Measurements from ENCODE around the gene PLCG1. TPM values are rescaled to one million over a fixed set of nuclear protein-coding genes. Genes with fewer than 3 reads are reported as not detected.

Gene PLCG1
- total RNA-seq, 2 experiments from 2014 or later, result 156 to 162 TPM

GRCh38 chr20:41183831-41184230, 46.5 kb downstream of the PLCG1 start:
- peaks cover 4% of the 10 kb centered on the region for H3K36me3 Mint-ChIP-seq
- H3K27me3 Mint-ChIP-seq, result no peaks in the 10 kb centered on the region
- DNase-seq, result no peak
- no peak overlapping the region for H3K4me3 Mint-ChIP-seq
- H3K9me3 Mint-ChIP-seq, result peaks cover 1% of the 10 kb centered on the region
- H3K27ac Mint-ChIP-seq, result no peak overlapping the region
- peaks cover 11% of the 10 kb centered on the region for H3K4me1 Mint-ChIP-seq

GRCh38 chr20:41185013-41185757, 47.8 kb downstream of the PLCG1 start:
- peaks cover 5% of the 10 kb centered on the region for H3K4me1 Mint-ChIP-seq
- no peaks in the 10 kb centered on the region for H3K27me3 Mint-ChIP-seq
- peaks cover 1% of the 10 kb centered on the region for H3K9me3 Mint-ChIP-seq
- no peak for DNase-seq
- H3K4me3 Mint-ChIP-seq, result no peak overlapping the region
- H3K36me3 Mint-ChIP-seq, result peaks cover 2% of the 10 kb centered on the region
- no peak overlapping the region for H3K27ac Mint-ChIP-seq

GRCh38 chr20:41187668-41188067, 50.3 kb downstream of the PLCG1 start:
- Mint-ChIP-seq H3K9me3 (peaks cover 13% of the 10 kb centered on the region), H3K27me3 (no peaks in the 10 kb centered on the region)

GRCh38 chr20:41191562-41192500, 54.5 kb downstream of the PLCG1 start:
- Mint-ChIP-seq H3K9me3 (peaks cover 16% of the 10 kb centered on the region), H3K27ac (no peak overlapping the region), H3K4me1 (peaks cover 18% of the 10 kb centered on the region), H3K4me3 (no peak overlapping the region), H3K36me3 (peaks cover 29% of the 10 kb centered on the region), H3K27me3 (no peaks in the 10 kb centered on the region)
- DNase-seq, result no peak

More at GRCh38 chr20:41187668-41188067, 50.3 kb downstream of the PLCG1 start:
- Mint-ChIP-seq H3K36me3 (peaks cover 14% of the 10 kb centered on the region), H3K4me3 (no peak overlapping the region), H3K27ac (no peak overlapping the region), H3K4me1 (no peaks in the 10 kb centered on the region)
- DNase-seq, result no peak

- Mint-ChIP-seq H3K4me1 (peaks cover 19% of the 10 kb centered on the region), H3K4me3 (no peak overlapping the region), H3K27me3 (no peaks in the 10 kb centered on the region), H3K27ac (no peak overlapping the region), H3K9me3 (peaks cover 15% of the 10 kb centered on the region), H3K36me3 (peaks cover 29% of the 10 kb centered on the region)
- DNase-seq, result no peak
These were observed 55.2 kb downstream of the PLCG1 start for GRCh38 chr20:41192575-41192974.

GRCh38 chr20:41196653-41197225, 59.4 kb downstream of the PLCG1 start:
- Mint-ChIP-seq H3K27me3 (no peaks in the 10 kb centered on the region), H3K9me3 (peaks cover 12% of the 10 kb centered on the region), H3K4me3 (no peak overlapping the region), H3K36me3 (peaks cover 46% of the 10 kb centered on the region), H3K4me1 (peaks cover 19% of the 10 kb centered on the region), H3K27ac (no peak overlapping the region)
- DNase-seq, result no peak

- Mint-ChIP-seq H3K36me3 (peaks cover 48% of the 10 kb centered on the region), H3K4me1 (peaks cover 19% of the 10 kb centered on the region), H3K27me3 (no peaks in the 10 kb centered on the region), H3K27ac (no peak overlapping the region), H3K9me3 (peaks cover 8% of the 10 kb centered on the region), H3K4me3 (no peak overlapping the region)
- DNase-seq, result no peak
These were observed 61.1 kb downstream of the PLCG1 start for GRCh38 chr20:41198443-41198842.

GRCh38 chr20:41200446-41201202, 63.3 kb downstream of the PLCG1 start:
- Mint-ChIP-seq H3K27me3 (no peaks in the 10 kb centered on the region), H3K36me3 (peaks cover 47% of the 10 kb centered on the region), H3K27ac (no peak overlapping the region), H3K4me3 (no peak overlapping the region), H3K9me3 (peaks cover 8% of the 10 kb centered on the region), H3K4me1 (peaks cover 9% of the 10 kb centered on the region)
- no peak for DNase-seq

GRCh38 chr20:41201760-41202159, 64.4 kb downstream of the PLCG1 start:
- Mint-ChIP-seq H3K27ac (no peak overlapping the region), H3K36me3 (peaks cover 46% of the 10 kb centered on the region), H3K4me1 (peaks cover 1% of the 10 kb centered on the region), H3K9me3 (peaks cover 8% of the 10 kb centered on the region), H3K4me3 (no peak overlapping the region), H3K27me3 (no peaks in the 10 kb centered on the region)
- no peak for DNase-seq

- H3K36me3 Mint-ChIP-seq, result peaks cover 46% of the 10 kb centered on the region
- no peak overlapping the region for H3K27ac Mint-ChIP-seq
- peaks cover 1% of the 10 kb centered on the region for H3K4me1 Mint-ChIP-seq
- H3K9me3 Mint-ChIP-seq, result peaks cover 8% of the 10 kb centered on the region
- H3K27me3 Mint-ChIP-seq, result no peaks in the 10 kb centered on the region
- no peak for DNase-seq
- no peak overlapping the region for H3K4me3 Mint-ChIP-seq
These were observed 65.1 kb downstream of the PLCG1 start for GRCh38 chr20:41202426-41202825.

GRCh38 chr20:41203660-41204059, 66.3 kb downstream of the PLCG1 start:
- no peak overlapping the region for H3K27ac Mint-ChIP-seq
- H3K4me1 Mint-ChIP-seq, result peaks cover 1% of the 10 kb centered on the region
- H3K9me3 Mint-ChIP-seq, result peaks cover 6% of the 10 kb centered on the region
- H3K27me3 Mint-ChIP-seq, result no peaks in the 10 kb centered on the region
- peaks cover 42% of the 10 kb centered on the region for H3K36me3 Mint-ChIP-seq
- no peak for DNase-seq
- H3K4me3 Mint-ChIP-seq, result no peak overlapping the region

- Mint-ChIP-seq H3K27me3 (no peaks in the 10 kb centered on the region), H3K9me3 (no peaks in the 10 kb centered on the region), H3K4me3 (no peak overlapping the region), H3K27ac (no peak overlapping the region), H3K36me3 (peaks cover 33% of the 10 kb centered on the region), H3K4me1 (peaks cover 1% of the 10 kb centered on the region)
- no peak for DNase-seq
These were observed 67.2 kb downstream of the PLCG1 start for GRCh38 chr20:41204304-41205265.

GRCh38 chr20:41205313-41205712, 68.0 kb downstream of the PLCG1 start:
- peaks cover 1% of the 10 kb centered on the region for H3K4me1 Mint-ChIP-seq
- H3K9me3 Mint-ChIP-seq, result no peaks in the 10 kb centered on the region
- H3K27ac Mint-ChIP-seq, result no peak overlapping the region
- H3K27me3 Mint-ChIP-seq, result no peaks in the 10 kb centered on the region
- DNase-seq, result no peak
- peaks cover 31% of the 10 kb centered on the region for H3K36me3 Mint-ChIP-seq
- no peak overlapping the region for H3K4me3 Mint-ChIP-seq

Measured in activated naive CD8-positive, alpha-beta T cell treated with anti-CD3 and anti-CD28 coated beads for 36 hours (primary cell).